ENCODE data around the gene SON.
"Not testable (repeated sequence)": the region's sequence is repeated elsewhere in the genome, so short reads cannot be mapped to it uniquely, and the experiment has no call there.

DNA sequence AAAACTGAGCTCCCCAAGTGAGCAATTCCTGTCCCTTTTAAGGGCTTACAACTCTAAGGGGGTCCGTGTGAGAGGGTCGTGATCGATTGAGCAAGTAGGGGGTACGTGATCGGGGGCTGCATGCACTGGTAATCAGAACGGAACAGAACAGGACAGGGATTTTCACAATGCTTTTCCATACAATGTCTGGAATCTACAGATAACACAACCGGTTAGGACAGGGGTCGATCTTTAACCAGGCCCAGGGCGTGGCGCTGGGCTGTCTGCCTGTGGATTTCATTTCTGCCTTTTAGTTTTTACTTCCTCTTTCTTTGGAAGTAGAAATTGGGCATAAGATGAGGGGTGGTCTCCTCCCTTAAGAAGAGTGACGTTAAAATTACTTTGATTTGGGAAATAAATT, 74.7 kb downstream of the SON start:
- TF ChIP-seq POLR2A, POLR2AphosphoS5 (IDR thresholded peaks at IDR 0.05; ENCODE audit: low read depth, low read length): not testable (repeated sequence)

All from GM12892 (cell line).